Stimulated activated CD4-positive, alpha-beta T cell treated with anti-CD3 and anti-CD28 coated beads, Interleukin-2, amount 100 ng/mL, for 4 hours (primary cell): ENCODE data around the gene PIK3AP1.

Source experiments
- DNase-seq: peaks from one replicate; pipeline ENCODE4 v3.0.0-alpha.2; 2020; ENCODE audit warnings: low read depth

PIK3AP1 gene

GRCh38 chr10:96671211-96671890, 49.0 kb downstream of the PIK3AP1 start:
- no peak for DNase-seq

GRCh38 chr10:96670786-96671185, 49.5 kb downstream of the PIK3AP1 start:
- no peak for DNase-seq

GRCh38 chr10:96667401-96667800, 52.9 kb downstream of the PIK3AP1 start:
- no peak for DNase-seq

- no peak for DNase-seq
These were observed 53.6 kb downstream of the PIK3AP1 start for GRCh38 chr10:96666741-96667140.

- DNase-seq, result no peak
These were observed 55.0 kb downstream of the PIK3AP1 start for GRCh38 chr10:96665306-96665705.

GRCh38 chr10:96664563-96664962, 55.8 kb downstream of the PIK3AP1 start:
- no peak for DNase-seq

GRCh38 chr10:96663797-96664196, 56.5 kb downstream of the PIK3AP1 start:
- no peak for DNase-seq

- no peak for DNase-seq
These were observed 58.7 kb downstream of the PIK3AP1 start for GRCh38 chr10:96661632-96662031.

GRCh38 chr10:96660297-96660696, 60.0 kb downstream of the PIK3AP1 start:
- no peak for DNase-seq

GRCh38 chr10:96658844-96659243, 61.5 kb downstream of the PIK3AP1 start:
- DNase-seq, result no peak

GRCh38 chr10:96657385-96657784, 62.9 kb downstream of the PIK3AP1 start:
- DNase-seq, result no peak

- DNase-seq, result no peak
These were observed 63.5 kb downstream of the PIK3AP1 start for GRCh38 chr10:96656839-96657238.

- DNase-seq, result no peak
These were observed 64.1 kb downstream of the PIK3AP1 start for GRCh38 chr10:96656198-96656577.

- DNase-seq, result no peak
These were observed 64.7 kb downstream of the PIK3AP1 start for GRCh38 chr10:96655461-96656197.

GRCh38 chr10:96651998-96652431, 68.3 kb downstream of the PIK3AP1 start:
- DNase-seq, result peak; percentile 9

- DNase-seq, result no peak
These were observed 69.4 kb downstream of the PIK3AP1 start for GRCh38 chr10:96650958-96651357.

GRCh38 chr10:96648297-96648696, 72.0 kb downstream of the PIK3AP1 start:
- no peak for DNase-seq

- no peak for DNase-seq
These were observed 72.8 kb downstream of the PIK3AP1 start for GRCh38 chr10:96647466-96647865.

GRCh38 chr10:96646751-96647166, 73.6 kb downstream of the PIK3AP1 start:
- DNase-seq, result no peak

GRCh38 chr10:96646301-96646700, 74.0 kb downstream of the PIK3AP1 start:
- no peak for DNase-seq

- no peak for DNase-seq
These were observed 75.1 kb downstream of the PIK3AP1 start for GRCh38 chr10:96645191-96645721.

GRCh38 chr10:96643920-96644319, 76.4 kb downstream of the PIK3AP1 start:
- DNase-seq, result no peak

- peak; percentile 6 for DNase-seq
These were observed 77.3 kb downstream of the PIK3AP1 start for GRCh38 chr10:96642973-96643372.
